Activated CD4-positive, alpha-beta memory T cell treated with anti-CD3 and anti-CD28 coated beads for 36 hours (primary cell): ENCODE measurements around the gene TOP2A. TPM values are rescaled to one million over a fixed set of nuclear protein-coding genes. Genes with fewer than 3 reads are reported as not detected.
A peak's percentile ranks its signal among the peaks of the same experiment; 100 is the strongest.
"Not testable (repeated sequence)": the region's sequence is repeated elsewhere in the genome, so short reads cannot be mapped to it uniquely, and the experiment has no call there.

ENCODE experiments used
- CTCF ChIA-PET: fragments of 350-600 bp; sonication (Branson Sonifier 250); formaldehyde crosslinking; loops from one replicate; lab custom pipeline; 2021; ENCODE audit warnings: antibody characterized with exemption, inconsistent platforms; lab: Charles Lee
- POLR2A ChIA-PET: fragments of 350-600 bp; sonication (Branson Sonifier 250); formaldehyde crosslinking; loops from one replicate; lab custom pipeline; 2021; ENCODE audit warnings: antibody characterized with exemption; lab: Charles Lee
- DNase-seq: peaks from one replicate; pipeline ENCODE4 v3.0.0-alpha.2; 2020
- H3K27ac Mint-ChIP-seq: one replicate; pipeline ENCODE4 v1.8.0; 2021; ENCODE audit warnings: mixed read lengths
- H3K27me3 Mint-ChIP-seq: one replicate; pipeline ENCODE4 v1.8.0; 2021; ENCODE audit warnings: mixed read lengths
- H3K36me3 Mint-ChIP-seq: one replicate; pipeline ENCODE4 v1.8.0; 2021; ENCODE audit warnings: mixed read lengths
- H3K4me1 Mint-ChIP-seq: one replicate; pipeline ENCODE4 v1.8.0; 2021; ENCODE audit warnings: low read depth, mixed read lengths
- H3K4me3 Mint-ChIP-seq: one replicate; pipeline ENCODE4 v1.8.0; 2021; ENCODE audit warnings: mild to moderate bottlenecking, mixed read lengths
- H3K9me3 Mint-ChIP-seq: one replicate; pipeline ENCODE4 v1.8.0; 2021; ENCODE audit warnings: mixed read lengths
- intact Hi-C: fragments of 100-400 bp; cut with micrococcal nuclease; formaldehyde crosslinking; loops from one replicate; pipeline ENCODE4 v1.15.1; 2023
- total RNA-seq, 2 experiments: library from RNA; stranded (reverse); gene quantifications; one replicate each; pipeline ENCODE4 v1.2.3, GENCODE V29; 2021

TOP2A gene
- total RNA-seq, 2 experiments from 2014 or later: 301 to 311 TPM

- Mint-ChIP-seq H3K27ac (peak overlapping the region; percentile 50), H3K4me1 (peaks cover 34% of the 10 kb centered on the region)
- ChIA-PET CTCF (interaction anchor here (1.0 to 2.3 kb wide), 4 partner anchors 9 to 248 kb away, joined by 3 to 8 read pairs (median 4); no protein-coding TSS in a partner anchor), POLR2A (interaction anchor here (1.0 to 1.3 kb wide), 2 partner anchors 10 to 45 kb away, joined by 3 to 4 read pairs; partner anchors contain the start of gene TOP2A)
- not testable (repeated sequence) for H3K9me3 Mint-ChIP-seq, H3K4me3 Mint-ChIP-seq, H3K36me3 Mint-ChIP-seq, H3K27me3 Mint-ChIP-seq, DNase-seq
- intact Hi-C loops: loop anchor here (5.0 kb wide), 2 partner anchors 45 to 240 kb away; partner anchors contain the start of gene TOP2A
Observed at GRCh38 chr17:40372644-40373043, 45.1 kb downstream of the TOP2A start.

- POLR2A ChIA-PET: no interaction called here
- CTCF ChIA-PET: interaction anchor here (2.3 kb wide), 1 partner anchor 9 kb away, joined by 8 read pairs; no protein-coding TSS in a partner anchor
Observed at GRCh38 chr17:40372031-40372430, 45.7 kb downstream of the TOP2A start.

GRCh38 chr17:40371261-40371929 is 46.3 kb downstream of the TOP2A start:
- H3K4me1 Mint-ChIP-seq: peaks cover 31% of the 10 kb centered on the region
- no peak overlapping the region for H3K27ac Mint-ChIP-seq
- H3K27me3 Mint-ChIP-seq: no peaks in the 10 kb centered on the region
- no peaks in the 10 kb centered on the region for H3K36me3 Mint-ChIP-seq
- peaks cover 5% of the 10 kb centered on the region for H3K9me3 Mint-ChIP-seq
- intact Hi-C loops: loop anchor here (5.0 kb wide), 2 partner anchors 46 to 241 kb away; partner anchors contain the start of gene TOP2A
- ChIA-PET POLR2A (no interaction called here), CTCF (interaction anchor here (1.2 to 1.6 kb wide), 3 partner anchors 9 to 189 kb away, joined by 3 to 5 read pairs (median 3); no protein-coding TSS in a partner anchor)
- no peak overlapping the region for H3K4me3 Mint-ChIP-seq
- DNase-seq: peak; percentile 57

More at GRCh38 chr17:40372031-40372430, 45.7 kb downstream of the TOP2A start:
- H3K36me3 Mint-ChIP-seq: no peaks in the 10 kb centered on the region
- H3K27me3 Mint-ChIP-seq: no peaks in the 10 kb centered on the region
- H3K4me1 Mint-ChIP-seq: peaks cover 34% of the 10 kb centered on the region
- peaks cover 5% of the 10 kb centered on the region for H3K9me3 Mint-ChIP-seq
- intact Hi-C loops: loop anchor here (5.0 kb wide), 2 partner anchors 45 to 240 kb away; partner anchors contain the start of gene TOP2A
- no peak overlapping the region for H3K4me3 Mint-ChIP-seq
- no peak for DNase-seq
- no peak overlapping the region for H3K27ac Mint-ChIP-seq

- H3K27me3 Mint-ChIP-seq: no peaks in the 10 kb centered on the region
- peaks cover 31% of the 10 kb centered on the region for H3K4me1 Mint-ChIP-seq
- POLR2A ChIA-PET: no interaction called here
- H3K36me3 Mint-ChIP-seq: no peaks in the 10 kb centered on the region
- CTCF ChIA-PET: interaction anchor here (0.9 to 1.6 kb wide), 4 partner anchors 7 to 190 kb away, joined by 3 to 5 read pairs (median 4); no protein-coding TSS in a partner anchor
- no peak overlapping the region for H3K4me3 Mint-ChIP-seq
- intact Hi-C loops: loop anchor here (5.0 kb wide), 2 partner anchors 47 to 242 kb away; partner anchors contain the start of gene TOP2A
- no peak overlapping the region for H3K27ac Mint-ChIP-seq
- peaks cover 5% of the 10 kb centered on the region for H3K9me3 Mint-ChIP-seq
- DNase-seq: no peak
Observed at GRCh38 chr17:40369923-40370322, 47.8 kb downstream of the TOP2A start.

- H3K27ac Mint-ChIP-seq, H3K9me3 Mint-ChIP-seq, POLR2A ChIA-PET, H3K36me3 Mint-ChIP-seq, DNase-seq, H3K27me3 Mint-ChIP-seq, H3K4me3 Mint-ChIP-seq, intact Hi-C loops: not testable (repeated sequence)
- peaks cover 14% of the 10 kb centered on the region for H3K4me1 Mint-ChIP-seq
- CTCF ChIA-PET: interaction anchor here (0.9 kb wide), 1 partner anchor 12 kb away, joined by 3 read pairs; no protein-coding TSS in a partner anchor
Observed at GRCh38 chr17:40367728-40368127, 50.0 kb downstream of the TOP2A start.

- intact Hi-C loops: no loop called here
- Mint-ChIP-seq H3K4me3 (no peak overlapping the region), H3K4me1 (peaks cover 10% of the 10 kb centered on the region), H3K9me3 (no peaks in the 10 kb centered on the region), H3K27ac (no peak overlapping the region), H3K27me3 (peaks cover 4% of the 10 kb centered on the region), H3K36me3 (no peaks in the 10 kb centered on the region)
- ChIA-PET POLR2A (interaction anchor here (1.5 kb wide), 1 partner anchor 36 kb away, joined by 3 read pairs; no protein-coding TSS in a partner anchor), CTCF (interaction anchor here (2.3 to 3.2 kb wide), 2 partner anchors 12 to 166 kb away, joined by 7 to 24 read pairs; no protein-coding TSS in a partner anchor)
- no peak for DNase-seq
Observed at GRCh38 chr17:40366861-40367518, 50.7 kb downstream of the TOP2A start.

- H3K4me3 Mint-ChIP-seq: no peak overlapping the region
- H3K9me3 Mint-ChIP-seq: no peaks in the 10 kb centered on the region
- no peaks in the 10 kb centered on the region for H3K36me3 Mint-ChIP-seq
- H3K4me1 Mint-ChIP-seq: peaks cover 6% of the 10 kb centered on the region
- POLR2A ChIA-PET: interaction anchor here (1.5 kb wide), 1 partner anchor 37 kb away, joined by 3 read pairs; no protein-coding TSS in a partner anchor
- DNase-seq: no peak
- CTCF ChIA-PET: interaction anchor here (1.0 to 3.2 kb wide), 4 partner anchors 11 to 182 kb away, joined by 3 to 24 read pairs (median 6); partner anchors contain the start of gene TOP2A
- peaks cover 7% of the 10 kb centered on the region for H3K27me3 Mint-ChIP-seq
- H3K27ac Mint-ChIP-seq: no peak overlapping the region
- intact Hi-C loops: no loop called here
Observed at GRCh38 chr17:40366076-40366860, 51.4 kb downstream of the TOP2A start.

GRCh38 chr17:40364906-40365305 is 52.8 kb downstream of the TOP2A start:
- peaks cover 4% of the 10 kb centered on the region for H3K4me1 Mint-ChIP-seq
- H3K4me3 Mint-ChIP-seq: no peak overlapping the region
- POLR2A ChIA-PET: no interaction called here
- no peaks in the 10 kb centered on the region for H3K36me3 Mint-ChIP-seq
- CTCF ChIA-PET: interaction anchor here (1.1 to 3.6 kb wide), 6 partner anchors 10 to 195 kb away, joined by 3 to 39 read pairs (median 6); no protein-coding TSS in a partner anchor
- intact Hi-C loops: no loop called here
- H3K27me3 Mint-ChIP-seq: peaks cover 14% of the 10 kb centered on the region
- no peak overlapping the region for H3K27ac Mint-ChIP-seq
- DNase-seq: no peak
- no peaks in the 10 kb centered on the region for H3K9me3 Mint-ChIP-seq

GRCh38 chr17:40364121-40364861 is 53.4 kb downstream of the TOP2A start, which contains the start of gene GJD3:
Gene GJD3 (minus strand): TSS chr17:40364737. CDS start chr17:40363815, 922 bp downstream.
- Mint-ChIP-seq H3K27me3 (peaks cover 14% of the 10 kb centered on the region), H3K36me3 (no peaks in the 10 kb centered on the region), H3K4me3 (peak within 1 kb of the TSS; percentile 69), H3K9me3 (no peaks in the 10 kb centered on the region), H3K4me1 (peaks cover 4% of the 10 kb centered on the region), H3K27ac (no peak within 1 kb of the TSS)
- ChIA-PET CTCF (interaction anchor here (1.1 to 3.6 kb wide), 7 partner anchors 9 to 195 kb away, joined by 3 to 39 read pairs (median 5); partner anchors contain the start of gene RARA), POLR2A (no interaction called here)
- DNase-seq: no peak
- intact Hi-C loops: no loop called here

GRCh38 chr17:40363111-40363827 is 54.4 kb downstream of the TOP2A start:
- H3K36me3 Mint-ChIP-seq: no peaks in the 10 kb centered on the region
- peak overlapping the region; percentile 69 for H3K4me3 Mint-ChIP-seq
- peaks cover 14% of the 10 kb centered on the region for H3K27me3 Mint-ChIP-seq
- intact Hi-C loops: no loop called here
- no peaks in the 10 kb centered on the region for H3K9me3 Mint-ChIP-seq
- CTCF ChIA-PET: interaction anchor here (0.6 to 3.6 kb wide), 32 partner anchors 7 to 264 kb away, joined by 3 to 120 read pairs (median 5); partner anchors contain the start of genes IGFBP4, RARA, TOP2A and WIPF2
- POLR2A ChIA-PET: interaction anchor here (1.0 to 1.3 kb wide), 3 partner anchors 10 to 170 kb away, joined by 3 to 10 read pairs (median 3); no protein-coding TSS in a partner anchor
- H3K27ac Mint-ChIP-seq: no peak overlapping the region
- H3K4me1 Mint-ChIP-seq: peaks cover 8% of the 10 kb centered on the region
- DNase-seq: peak; percentile 30
